Loucy (cell line): Measurements from ENCODE around the gene LRRTM3.

Experiments
- H2AFZ ChIP-seq: fragments of 200-600 bp; sonication (generic); 2 replicates; pipeline ENCODE4 v1.6.0; 2016; ENCODE audit warnings: antibody characterized with exemption, mild to moderate bottlenecking, low read length, moderate library complexity
- H3F3A ChIP-seq: fragments of 200-600 bp; 2 replicates; pipeline ENCODE4 v1.6.0; 2016; ENCODE audit warnings: antibody characterized with exemption, low read depth, mild to moderate bottlenecking
- H3K27me3 ChIP-seq: fragments of 200-600 bp; sonication (generic); 2 replicates; pipeline ENCODE4 v1.6.1; 2014; ENCODE audit warnings: low read length, mild to moderate bottlenecking; ENCODE audit not compliant: insufficient read depth, poor library complexity, severe bottlenecking
- H3K36me3 ChIP-seq: fragments of 200-600 bp; sonication (generic); 2 replicates; pipeline ENCODE4 v1.6.1; 2016; ENCODE audit warnings: low read length; ENCODE audit not compliant: insufficient read depth
- H3K4me1 ChIP-seq: fragments of 200-600 bp; sonication (generic); 2 replicates; pipeline ENCODE4 v1.5.1; 2014; ENCODE audit warnings: low read length, mild to moderate bottlenecking; ENCODE audit not compliant: insufficient read depth, poor library complexity, severe bottlenecking
- H3K4me2 ChIP-seq: fragments of 200-600 bp; sonication (generic); 2 replicates; pipeline ENCODE4 v1.6.0; 2014; ENCODE audit warnings: antibody characterized with exemption, low read length, low read depth, mild to moderate bottlenecking; ENCODE audit not compliant: poor library complexity, severe bottlenecking
- H3K4me3 ChIP-seq: fragments of 200-600 bp; sonication (generic); 2 replicates; pipeline ENCODE4 v1.5.1; 2014; ENCODE audit warnings: low read length, mild to moderate bottlenecking, mixed read lengths; ENCODE audit not compliant: poor library complexity, severe bottlenecking
- H3K79me2 ChIP-seq: fragments of 200-600 bp; sonication (generic); 2 replicates; pipeline ENCODE4 v1.6.1; 2014; ENCODE audit warnings: low read length; ENCODE audit not compliant: insufficient read depth
- H3K9ac ChIP-seq: fragments of 200-600 bp; sonication (generic); 2 replicates; pipeline ENCODE4 v1.6.0; 2014; ENCODE audit warnings: mild to moderate bottlenecking, low read depth, low read length, moderate library complexity; ENCODE audit not compliant: poor library complexity, severe bottlenecking
- H3K9me2 ChIP-seq: fragments of 200-600 bp; sonication (generic); replicated peaks from 2 replicates; pipeline ENCODE4 v1.6.1; 2016; ENCODE audit warnings: low read depth, low read length, mixed read lengths
- H3K9me3 ChIP-seq: fragments of 200-600 bp; sonication (generic); 2 replicates; pipeline ENCODE4 v1.6.1; 2014; ENCODE audit warnings: mild to moderate bottlenecking, antibody characterized with exemption, low read length, low read depth; ENCODE audit not compliant: insufficient read depth
- H4K20me1 ChIP-seq: fragments of 200-600 bp; sonication (generic); 2 replicates; pipeline ENCODE4 v1.6.0; 2014; ENCODE audit warnings: antibody characterized with exemption, low read length, mild to moderate bottlenecking; ENCODE audit not compliant: insufficient read depth, poor library complexity, severe bottlenecking
- CTCF ChIP-seq: fragments of 200-600 bp; sonication (generic); conservative IDR thresholded peaks from 2 replicates; pipeline ENCODE4 v1.5.1; 2014; ENCODE audit warnings: mild to moderate bottlenecking, antibody characterized with exemption, low read length
- EZH2phosphoT487 ChIP-seq: fragments of 200-600 bp; IDR thresholded peaks from 2 replicates; pipeline ENCODE4 v1.6.1; 2018; ENCODE audit warnings: antibody characterized with exemption, mild to moderate bottlenecking, moderate library complexity, borderline replicate concordance

Gene LRRTM3

GRCh38 chr10:66983475-66983818 is 57.6 kb downstream of the LRRTM3 start:
- no peak for TF ChIP-seq EZH2phosphoT487
- no peak for TF ChIP-seq CTCF
- H3K36me3 ChIP-seq, result no peaks in the 10 kb centered on the region
- no peak overlapping the region for H3K4me3 ChIP-seq

GRCh38 chr10:66990143-66990830 is 64.5 kb downstream of the LRRTM3 start:
- no peaks in the 10 kb centered on the region for H3F3A ChIP-seq
- H3K36me3 ChIP-seq, result no peaks in the 10 kb centered on the region
- no peaks in the 10 kb centered on the region for H3K9me3 ChIP-seq
- H3K27me3 ChIP-seq, result no peaks in the 10 kb centered on the region
- no peak overlapping the region for H2AFZ ChIP-seq
- TF ChIP-seq CTCF (no peak), EZH2phosphoT487 (no peak)
- H3K4me3 ChIP-seq, result no peak overlapping the region
- no peak overlapping the region for H3K9ac ChIP-seq
- no peaks in the 10 kb centered on the region for H4K20me1 ChIP-seq
- no peaks in the 10 kb centered on the region for H3K79me2 ChIP-seq
- H3K9me2 ChIP-seq, result no peaks in the 10 kb centered on the region
- H3K4me2 ChIP-seq, result no peak overlapping the region
- no peaks in the 10 kb centered on the region for H3K4me1 ChIP-seq

More at GRCh38 chr10:66983475-66983818, 57.6 kb downstream of the LRRTM3 start:
- Histone ChIP-seq H2AFZ (no peak overlapping the region), H4K20me1 (no peaks in the 10 kb centered on the region), H3K9me3 (no peaks in the 10 kb centered on the region), H3F3A (no peaks in the 10 kb centered on the region), H3K4me1 (no peaks in the 10 kb centered on the region), H3K27me3 (no peaks in the 10 kb centered on the region), H3K4me2 (no peak overlapping the region), H3K9me2 (no peaks in the 10 kb centered on the region), H3K9ac (no peak overlapping the region), H3K79me2 (no peaks in the 10 kb centered on the region)

GRCh38 chr10:66996996-66997395 is 71.2 kb downstream of the LRRTM3 start:
- no peaks in the 10 kb centered on the region for H3K9me3 ChIP-seq
- no peaks in the 10 kb centered on the region for H3F3A ChIP-seq
- H3K9ac ChIP-seq, result no peak overlapping the region
- TF ChIP-seq EZH2phosphoT487, result no peak
- no peaks in the 10 kb centered on the region for H3K4me1 ChIP-seq
- no peaks in the 10 kb centered on the region for H3K9me2 ChIP-seq
- no peaks in the 10 kb centered on the region for H3K27me3 ChIP-seq
- H3K4me2 ChIP-seq, result no peak overlapping the region
- H3K36me3 ChIP-seq, result no peaks in the 10 kb centered on the region
- no peak overlapping the region for H2AFZ ChIP-seq
- no peaks in the 10 kb centered on the region for H3K79me2 ChIP-seq
- no peaks in the 10 kb centered on the region for H4K20me1 ChIP-seq
- H3K4me3 ChIP-seq, result no peak overlapping the region
